ENCODE data around the gene ZBTB20.

DNA sequence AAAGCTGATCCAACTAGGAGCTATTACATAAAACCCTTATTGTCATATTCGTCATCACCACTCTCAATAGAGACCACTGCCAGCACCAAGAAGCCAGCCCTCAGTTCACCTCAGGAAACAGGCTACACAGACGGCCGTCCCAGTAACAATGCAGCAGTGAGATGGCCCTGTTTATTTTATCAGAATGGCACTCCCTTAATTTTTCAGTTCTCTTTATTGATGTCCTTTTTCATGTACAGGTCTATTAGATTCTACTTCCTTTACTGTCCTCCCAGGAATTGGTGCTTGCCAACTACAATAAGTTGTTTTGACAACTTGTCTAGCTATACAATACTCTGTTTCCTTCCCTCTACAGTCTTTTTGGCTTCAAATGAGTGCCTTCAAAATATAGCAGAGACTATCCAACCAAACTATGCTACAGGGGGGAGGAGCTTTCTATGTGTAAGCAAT lies 272.5 kb downstream of the ZBTB20 start:
- TF ChIP-seq POLR2A (IDR thresholded peaks at IDR 0.05) = no peak
- no peak for TF ChIP-seq CTCF (IDR thresholded peaks at IDR 0.05)
- TF ChIP-seq POLR2AphosphoS5 (IDR thresholded peaks at IDR 0.05) = no peak
